Mesenteric fat pad (tissue), 1 donor: ENCODE results near the gene SORBS2. TPM values are rescaled to one million over a fixed set of nuclear protein-coding genes. Genes with fewer than 3 reads are reported as not detected.
"Not testable (repeated sequence)": the region's sequence is repeated elsewhere in the genome, so short reads cannot be mapped to it uniquely, and the experiment has no call there.

ENCODE experiments used
- DNase-seq: peaks from one replicate; pipeline ENCODE4 v3.0.0-alpha.2; 2020; ENCODE audit warnings: low spot score
- total RNA-seq: library from RNA; stranded (reverse); fragmentation: NEBNext Ultra II Directional; extraction: Animal tissue kit (Norgen Biotek cat#: 25700); gene quantifications from one replicate; pipeline ENCODE4 v1.2.1, GENCODE V29; 2021
- donor health status: DM: yes; HTN: yes; CAD: no.

Gene SORBS2
- total RNA-seq, 1 donor from 2014 or later = 17.5 TPM

DNA sequence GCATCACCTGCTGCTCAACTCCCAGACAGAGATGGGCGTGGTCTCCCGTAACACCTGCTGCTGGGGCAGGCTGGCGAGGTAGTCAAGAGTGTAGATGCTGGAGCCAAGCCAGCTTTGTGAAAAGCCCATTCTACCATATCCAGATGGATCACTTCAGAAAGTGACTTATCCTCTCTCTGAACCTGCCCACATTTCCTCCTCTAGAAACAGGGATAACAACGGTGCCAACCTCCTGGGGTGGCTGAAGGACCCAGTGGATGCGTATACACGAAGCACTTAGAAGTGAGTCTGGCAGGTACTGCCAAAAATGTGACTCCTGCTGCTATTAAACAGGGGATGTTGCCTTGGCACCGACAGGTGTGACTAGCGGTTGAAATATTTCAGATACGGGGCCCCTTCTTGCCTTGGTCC, 95.8 kb downstream of the SORBS2 start:
- no peak for DNase-seq

DNA sequence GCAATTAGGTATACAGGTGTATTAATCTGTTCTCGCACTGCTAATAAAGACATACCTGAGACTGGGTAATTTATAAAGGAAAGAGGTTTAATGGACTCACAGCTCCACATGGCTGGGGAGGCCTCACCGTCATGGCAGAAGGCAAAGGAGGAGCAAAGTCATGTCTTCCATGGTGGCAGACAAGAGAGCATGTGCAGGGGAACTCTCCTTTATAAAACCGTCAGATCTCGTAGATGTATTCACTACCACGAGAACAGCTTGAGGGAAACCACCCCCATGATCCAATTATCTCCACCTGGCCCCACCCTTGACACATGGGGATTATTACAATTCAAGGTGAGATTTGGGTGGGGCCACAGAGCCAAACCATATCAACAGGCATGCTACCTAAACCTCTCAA, 97.5 kb downstream of the SORBS2 start:
- not testable (repeated sequence) for DNase-seq

DNA sequence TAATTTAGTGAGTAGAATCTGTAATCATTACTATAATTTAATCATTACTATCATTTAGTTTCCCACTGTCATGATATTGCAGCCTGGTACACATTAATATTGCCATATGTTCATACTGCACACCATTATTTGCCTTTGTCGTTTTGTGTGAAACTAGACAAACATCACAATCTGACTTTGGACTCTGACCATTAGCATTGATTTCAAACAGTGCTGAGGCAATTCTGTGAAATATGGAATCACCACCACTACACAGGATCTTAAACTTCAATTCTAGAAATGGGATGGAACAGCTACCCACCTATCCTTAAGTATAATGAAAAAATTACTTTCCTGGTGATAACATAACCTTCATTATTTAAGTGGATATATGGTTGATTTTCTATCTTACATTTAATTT, 98.3 kb downstream of the SORBS2 start:
- no peak for DNase-seq

DNA sequence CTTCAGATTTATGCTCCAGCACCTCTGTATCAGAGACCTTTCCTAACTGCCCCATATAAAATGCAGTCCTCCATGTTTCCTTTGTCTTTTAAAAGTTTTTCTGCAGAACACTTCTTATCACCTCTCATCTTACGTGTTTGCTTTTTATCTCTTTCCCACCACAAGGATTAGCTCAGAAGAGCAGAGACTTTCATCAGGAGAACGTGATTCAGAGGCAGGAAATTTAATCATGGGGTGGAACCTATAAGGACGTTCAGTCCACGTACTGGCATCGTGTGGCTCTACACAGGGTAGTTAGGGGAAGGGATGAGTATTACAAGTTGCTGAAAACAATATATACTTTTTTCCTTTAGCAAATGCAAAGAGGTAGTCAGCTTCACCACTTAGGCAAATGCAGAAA, 98.7 kb downstream of the SORBS2 start:
- no peak for DNase-seq

DNA sequence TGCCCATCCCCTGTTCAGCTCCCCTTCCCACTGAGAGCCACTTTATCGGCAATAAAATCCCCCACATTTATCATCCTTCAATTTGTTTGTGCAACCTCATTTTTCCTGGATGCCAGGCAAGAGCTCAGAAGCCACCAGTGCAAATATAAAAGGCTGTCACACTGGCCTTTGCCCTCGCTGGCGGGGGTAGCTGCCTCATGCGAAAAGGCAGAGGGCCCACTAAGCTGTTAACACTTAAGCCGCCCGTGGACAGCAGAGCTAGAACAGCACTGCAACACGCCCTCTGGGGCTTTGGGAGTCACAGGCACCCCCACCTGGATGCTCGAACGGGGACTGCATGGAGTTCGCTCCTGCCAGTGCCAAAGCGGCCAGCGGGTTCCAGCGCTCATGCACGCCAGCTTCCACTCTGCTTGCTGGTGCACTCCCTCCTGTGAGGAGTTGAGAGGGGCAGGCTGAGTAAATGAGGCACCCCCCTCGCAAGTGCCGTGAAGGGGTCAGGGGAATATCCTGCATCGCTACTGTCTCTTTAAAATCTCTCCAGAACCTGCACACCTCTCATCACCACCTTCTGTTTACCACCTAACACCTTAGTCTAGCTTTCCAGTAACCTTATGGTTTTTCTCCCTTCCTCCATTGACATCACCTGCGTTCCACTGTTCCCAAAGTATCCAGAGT, 99.5 kb downstream of the SORBS2 start:
- no peak for DNase-seq

DNA sequence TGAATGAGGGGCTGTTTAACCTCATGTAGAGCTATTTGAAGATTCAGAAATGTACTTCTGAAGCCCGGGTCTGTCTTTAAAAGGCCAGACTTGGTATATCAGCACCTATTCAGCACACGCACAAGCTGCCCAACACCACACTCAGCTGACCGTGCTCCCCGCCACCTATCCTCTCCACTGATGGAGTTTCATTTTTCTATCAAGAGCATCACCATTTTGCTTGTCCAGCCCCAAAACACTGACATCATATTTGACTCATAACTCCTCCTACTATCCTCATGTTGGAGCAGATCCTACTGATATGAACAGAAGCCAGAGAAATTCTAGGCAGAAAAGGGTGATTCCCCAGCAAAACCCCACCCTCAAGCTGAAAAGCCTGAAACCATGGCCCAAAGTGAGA, 100.3 kb downstream of the SORBS2 start:
- no peak for DNase-seq

DNA sequence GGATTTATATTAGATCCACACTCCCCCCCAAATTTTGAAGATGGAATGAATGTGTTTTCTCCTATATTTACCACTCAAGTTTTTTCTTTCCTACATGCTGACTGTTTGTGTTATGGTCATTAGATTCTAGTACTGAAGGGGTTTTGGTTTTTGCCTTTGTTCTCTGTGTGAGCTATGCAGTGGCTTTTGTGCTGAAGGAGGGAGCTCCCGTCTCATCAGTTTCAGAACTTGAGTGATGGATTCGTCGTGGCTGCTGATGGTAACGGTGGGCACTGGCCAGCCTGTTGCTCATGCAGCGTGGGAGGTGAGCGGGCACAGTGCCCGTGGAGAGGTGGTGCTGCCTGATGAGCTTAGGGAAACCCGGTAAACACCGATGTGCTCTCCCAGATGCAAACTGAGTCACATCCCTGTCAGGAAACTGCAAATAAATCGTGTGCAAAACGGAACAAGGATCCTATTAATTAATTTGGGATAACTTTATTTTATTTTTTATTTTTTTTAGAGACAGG, 101.5 kb downstream of the SORBS2 start:
- no peak for DNase-seq

DNA sequence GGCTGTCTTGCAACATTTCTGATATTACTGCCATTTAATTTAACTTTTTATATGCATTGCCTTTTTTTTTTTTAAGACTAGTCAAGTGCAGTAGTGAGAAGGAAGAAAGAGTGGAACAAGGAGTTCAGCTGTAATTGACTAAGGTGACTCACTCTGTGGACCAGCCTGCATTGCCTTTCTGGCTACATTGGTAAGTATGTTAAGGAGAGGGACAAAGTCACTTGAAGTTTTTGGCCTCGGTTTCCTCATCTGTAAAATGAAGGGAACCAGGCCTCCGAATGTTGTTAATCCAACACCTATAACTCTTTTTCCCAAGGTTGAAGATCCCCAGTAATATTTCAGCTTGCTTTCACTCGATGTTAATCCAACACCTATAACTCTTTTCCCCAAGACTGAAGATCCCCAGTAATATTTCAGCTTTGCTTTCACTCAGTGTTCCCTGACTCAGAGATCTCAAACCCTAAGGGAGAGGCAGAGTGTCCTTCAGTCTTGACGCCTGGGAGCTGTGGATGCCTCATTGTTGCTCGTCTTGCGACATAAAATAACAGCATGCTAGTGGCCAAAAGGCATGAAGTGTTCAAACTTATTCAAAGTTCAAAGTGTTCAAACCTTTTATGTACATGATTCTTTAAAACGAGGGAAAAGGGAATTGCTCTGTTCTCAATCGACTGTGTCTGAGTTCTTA, 102.0 kb downstream of the SORBS2 start:
- no peak for DNase-seq

DNA sequence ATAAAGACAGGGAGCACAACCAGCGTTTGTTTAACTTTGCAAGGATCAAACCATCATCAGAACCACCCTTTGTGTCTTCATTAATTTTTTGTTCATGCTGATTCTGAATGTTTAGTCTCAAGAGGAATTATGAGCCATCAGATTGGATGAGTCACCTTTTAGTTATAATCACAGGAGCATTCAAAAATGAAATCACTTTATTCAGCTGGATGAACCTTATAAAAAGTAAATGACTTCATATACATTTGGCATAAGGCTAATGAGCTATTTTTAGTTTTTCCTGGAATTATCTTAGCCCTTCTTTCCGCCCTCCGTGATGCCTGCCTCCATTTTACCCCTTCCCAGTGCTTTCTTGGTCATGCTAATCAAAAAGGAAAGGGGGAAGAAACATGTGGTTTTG, 103.6 kb downstream of the SORBS2 start:
- no peak for DNase-seq

DNA sequence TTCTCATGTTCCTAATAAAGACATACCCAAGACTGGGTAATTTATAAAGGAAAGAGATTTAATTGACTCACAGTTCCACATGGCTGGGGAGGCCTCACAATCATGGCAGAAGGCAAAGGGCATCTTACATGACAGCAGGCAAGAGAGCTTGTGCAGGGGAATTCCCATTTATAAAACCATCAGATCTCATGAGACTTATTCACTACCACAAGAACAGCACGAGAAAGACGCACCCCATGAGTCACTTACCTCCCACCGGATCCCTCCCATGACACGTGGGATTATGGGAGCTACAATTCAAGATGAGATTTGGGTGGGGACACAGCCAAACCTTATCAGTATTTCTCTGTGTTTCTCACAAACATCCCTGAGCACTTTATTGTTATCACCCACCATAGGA, 104.4 kb downstream of the SORBS2 start:
- not testable (repeated sequence) for DNase-seq

DNA sequence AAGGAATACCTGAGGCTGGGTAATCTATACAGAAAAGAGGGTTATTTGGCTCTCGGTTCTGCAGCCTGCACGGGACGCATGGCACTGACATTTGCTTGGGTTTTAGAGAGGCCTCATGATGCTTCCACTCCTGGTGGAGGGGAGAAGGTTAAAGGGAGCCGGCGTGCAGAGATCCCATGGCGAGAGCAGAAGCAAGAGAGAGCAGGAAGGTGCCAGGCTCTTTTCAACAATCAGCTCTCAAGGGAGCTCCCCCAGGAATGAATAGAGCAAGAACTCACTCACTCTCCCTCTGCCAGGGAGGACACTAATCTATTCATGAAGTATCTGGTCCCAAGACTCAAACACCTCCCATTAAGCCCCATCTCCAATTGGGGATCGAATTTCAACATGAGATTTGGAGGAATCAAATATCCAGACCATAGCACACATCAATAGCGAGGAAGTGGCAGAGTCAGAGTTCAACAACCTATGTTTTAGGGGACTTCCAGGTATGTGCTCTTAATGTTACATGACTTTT, 109.8 kb downstream of the SORBS2 start:
- no peak for DNase-seq

DNA sequence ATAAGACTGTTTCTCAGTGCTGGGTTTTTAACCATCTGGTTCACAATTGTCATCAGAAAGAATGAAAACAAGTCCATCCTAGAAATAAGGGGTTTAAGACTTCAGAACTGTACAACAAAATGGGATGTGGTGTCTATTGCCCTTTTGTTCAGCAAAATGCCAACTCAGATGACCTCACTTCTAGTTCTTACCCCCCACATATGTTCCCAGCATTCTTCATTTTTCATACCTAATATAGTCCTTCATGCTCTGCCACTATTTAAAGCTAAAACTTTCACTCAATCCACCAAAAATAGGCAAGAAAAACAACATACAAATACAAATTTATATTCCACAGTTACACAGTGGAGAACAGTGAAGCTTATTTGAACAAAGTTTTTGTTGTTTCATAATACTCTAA, 111.4 kb downstream of the SORBS2 start:
- DNase-seq = no peak

DNA sequence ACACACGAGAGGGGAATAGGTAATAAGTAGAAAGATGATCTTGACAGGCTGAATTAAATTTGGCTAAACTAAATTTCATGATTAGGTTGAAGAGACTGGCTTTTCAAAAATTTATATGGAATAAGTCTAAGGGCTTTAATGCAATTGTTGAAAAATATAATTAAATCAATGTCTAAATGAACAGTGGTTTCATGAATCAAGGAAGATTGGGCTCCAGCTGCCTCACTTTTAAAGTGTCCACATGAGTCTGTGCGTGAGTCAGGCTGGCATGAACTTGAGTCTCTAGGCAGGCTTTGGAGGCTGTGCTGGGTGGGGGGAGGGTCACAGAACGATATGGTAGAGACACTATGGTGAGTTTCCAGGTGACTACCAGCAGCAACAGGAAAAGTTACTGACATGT, 111.9 kb downstream of the SORBS2 start:
- no peak for DNase-seq

DNA sequence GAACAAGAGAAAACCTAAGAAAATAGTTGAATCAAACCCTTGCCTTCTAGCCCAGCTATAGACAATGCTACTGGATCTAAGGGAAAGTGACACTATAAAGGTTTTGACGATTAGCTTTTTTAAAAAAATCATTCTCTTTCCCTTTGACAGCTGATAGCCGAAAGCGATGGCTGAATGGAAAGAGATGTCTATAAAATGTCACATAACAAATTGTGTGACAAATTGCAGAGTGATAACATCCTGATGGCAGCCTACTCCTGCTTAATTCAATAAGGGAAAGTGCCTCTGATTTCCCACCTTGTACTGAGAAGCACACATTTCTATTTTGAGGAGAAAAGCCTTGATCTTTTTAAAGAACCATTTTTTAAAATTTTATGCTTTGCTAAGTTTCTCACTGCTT, 114.5 kb downstream of the SORBS2 start:
- no peak for DNase-seq

DNA sequence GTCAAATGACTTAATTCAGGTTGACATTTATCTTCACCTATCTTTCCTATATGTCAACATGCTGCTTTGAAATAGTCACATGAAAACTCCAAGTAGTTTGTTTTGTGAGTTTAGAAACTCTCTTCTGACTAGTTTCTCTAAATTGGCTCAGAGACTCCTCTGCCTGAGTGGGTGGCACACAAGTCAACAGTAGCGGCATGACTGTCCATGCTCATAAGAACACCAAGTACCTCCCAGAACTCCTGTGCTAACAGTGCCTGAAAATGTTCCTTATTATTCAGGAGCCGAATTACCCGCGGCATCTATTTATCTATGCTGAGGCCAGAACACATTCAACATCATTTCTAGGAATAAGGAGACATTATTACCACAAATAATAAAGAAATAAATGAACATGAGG, 116.3 kb downstream of the SORBS2 start:
- DNase-seq = no peak

DNA sequence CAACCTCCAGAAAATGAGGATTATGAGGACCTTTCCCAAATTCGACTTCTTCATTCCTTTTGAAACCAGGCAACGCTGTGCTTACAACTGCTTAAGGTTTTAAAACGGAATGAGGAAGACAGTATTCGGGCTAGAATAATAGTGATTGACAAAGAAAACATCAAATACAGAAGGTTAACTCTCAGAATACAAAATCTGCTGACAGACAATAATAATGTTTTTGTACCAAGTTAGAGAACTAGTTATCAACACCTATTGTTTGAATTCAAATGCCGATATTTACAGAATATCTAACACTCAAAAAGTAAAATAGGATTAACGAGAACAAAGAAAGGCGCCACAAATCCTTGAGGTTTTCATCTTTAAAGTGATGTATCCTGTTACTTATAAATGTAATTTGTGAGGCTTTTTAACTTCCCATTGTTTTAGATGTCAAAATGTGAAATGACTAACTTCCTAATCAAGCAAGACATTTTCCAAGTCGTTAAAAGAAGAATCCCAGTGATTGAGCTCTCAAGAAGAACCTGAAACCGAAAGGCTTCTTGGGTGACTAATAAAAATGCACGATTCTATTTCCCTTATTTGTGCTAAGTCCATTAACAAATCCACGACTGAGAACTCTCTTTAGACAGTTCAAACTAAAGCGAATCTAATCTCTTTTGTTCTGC, 118.3 kb downstream of the SORBS2 start:
- DNase-seq = no peak

DNA sequence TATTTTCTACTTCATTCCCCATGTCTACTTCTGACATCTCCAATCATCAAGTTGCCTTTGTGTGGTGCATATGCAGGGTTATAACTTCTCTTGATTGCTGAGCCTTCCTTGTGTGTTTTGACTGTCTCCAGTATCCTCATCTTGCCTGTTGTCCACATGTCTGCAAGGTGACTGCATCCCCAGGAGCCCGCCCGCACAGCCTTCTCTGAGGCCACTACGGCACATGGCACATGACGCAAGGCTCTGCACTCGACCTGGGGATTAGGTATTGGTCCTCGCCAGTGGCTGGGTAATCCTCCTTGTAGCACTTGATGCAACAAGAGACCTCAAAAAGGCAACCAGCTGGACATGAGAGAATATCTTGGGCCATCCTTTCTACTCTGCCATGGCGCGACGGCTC, 122.6 kb downstream of the SORBS2 start:
- no peak for DNase-seq

DNA sequence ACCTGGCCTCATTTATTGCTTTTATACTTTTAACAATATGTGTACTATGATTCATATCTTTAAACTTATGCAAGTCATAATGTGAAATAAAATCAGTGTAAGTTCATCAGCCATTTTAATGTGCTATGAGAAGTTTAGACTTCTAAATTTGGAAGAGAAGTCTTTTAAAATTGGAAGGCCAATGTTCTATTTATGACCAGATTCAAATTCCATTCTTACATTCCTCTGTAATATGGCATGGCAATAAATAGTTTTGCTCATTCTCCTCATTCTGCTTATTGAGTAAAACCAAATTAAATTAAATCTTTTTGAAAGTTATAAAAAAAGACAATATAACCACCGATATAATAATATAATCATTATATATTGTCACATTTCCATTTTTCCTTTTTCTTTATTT, 126.2 kb downstream of the SORBS2 start:
- no peak for DNase-seq

DNA sequence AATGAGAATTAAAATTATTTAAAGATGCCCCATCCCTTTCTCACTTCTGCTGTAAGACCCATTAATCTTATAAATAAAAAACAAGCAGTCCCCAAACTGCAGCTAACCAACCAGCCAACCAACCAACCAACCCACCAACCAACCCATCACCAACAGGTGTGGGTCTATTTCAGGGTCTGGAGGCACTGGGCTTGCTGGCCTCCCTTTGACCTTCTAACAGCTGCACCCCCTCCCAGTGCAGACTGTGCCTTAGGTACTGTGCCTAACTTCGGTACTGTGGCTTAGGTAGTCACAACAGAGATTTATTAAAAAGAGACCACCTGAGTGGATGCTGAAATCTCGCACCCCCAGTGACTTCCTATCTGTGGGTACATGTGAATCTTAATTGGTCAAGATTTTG, 128.1 kb downstream of the SORBS2 start:
- DNase-seq = no peak

DNA sequence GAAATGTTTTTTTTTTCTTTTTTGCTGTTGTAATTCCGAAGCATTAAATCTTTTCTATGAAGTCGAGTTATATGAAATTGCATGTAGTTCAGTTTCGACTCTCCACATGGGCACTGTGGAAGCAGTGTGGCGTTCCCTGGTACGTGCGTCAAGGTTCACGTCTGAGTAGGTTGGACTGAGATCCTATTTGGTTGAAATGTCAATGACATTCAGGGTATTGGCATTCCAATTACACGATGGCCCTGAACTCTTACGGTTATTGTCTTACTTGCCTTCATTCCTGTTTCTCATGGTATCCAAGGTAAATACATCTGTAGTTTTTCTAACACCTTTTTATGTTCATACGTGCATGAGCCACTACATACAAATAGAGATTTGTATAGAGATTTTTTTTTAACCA, 128.8 kb downstream of the SORBS2 start:
- DNase-seq = no peak

DNA sequence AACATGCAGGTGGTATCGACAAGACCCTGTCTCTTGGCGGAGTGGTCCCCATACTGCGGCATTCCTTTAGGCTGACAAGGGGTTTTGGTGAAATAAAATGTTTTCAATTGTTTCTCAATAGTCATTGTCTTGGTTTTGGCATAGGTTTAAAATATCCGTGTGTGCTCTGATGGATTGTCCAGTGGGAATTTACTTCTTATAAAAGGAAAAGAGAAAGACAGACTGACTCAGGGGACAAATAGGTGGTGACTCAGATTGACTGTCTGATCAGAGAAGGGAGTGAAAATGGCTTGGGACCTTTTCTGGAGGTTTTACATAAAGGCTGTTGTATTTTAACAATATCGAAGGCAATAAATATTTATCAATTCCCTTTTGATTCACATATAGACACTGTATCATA, 129.8 kb downstream of the SORBS2 start:
- DNase-seq = no peak

DNA sequence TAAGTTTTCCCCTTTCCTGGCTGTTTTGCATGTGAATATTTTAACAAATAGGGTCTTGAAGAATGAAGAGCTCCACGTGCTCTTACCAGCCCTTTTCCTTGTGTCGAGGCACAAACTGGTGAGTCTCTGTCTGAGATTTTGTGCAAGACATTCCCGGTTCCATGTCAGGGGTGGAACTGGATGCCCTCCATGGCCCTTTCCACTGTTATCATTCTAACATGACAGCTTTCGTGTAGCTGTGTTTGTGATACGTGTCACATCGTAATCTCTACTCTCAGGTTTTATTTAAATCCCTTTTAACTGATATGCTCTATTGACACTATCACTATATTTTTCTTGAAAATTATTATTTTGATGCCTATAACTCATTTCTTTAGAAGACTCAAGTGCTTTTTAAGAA, 130.4 kb downstream of the SORBS2 start:
- DNase-seq = no peak
